ENCODE results near the gene ARHGEF17.

ARHGEF17 gene

DNA sequence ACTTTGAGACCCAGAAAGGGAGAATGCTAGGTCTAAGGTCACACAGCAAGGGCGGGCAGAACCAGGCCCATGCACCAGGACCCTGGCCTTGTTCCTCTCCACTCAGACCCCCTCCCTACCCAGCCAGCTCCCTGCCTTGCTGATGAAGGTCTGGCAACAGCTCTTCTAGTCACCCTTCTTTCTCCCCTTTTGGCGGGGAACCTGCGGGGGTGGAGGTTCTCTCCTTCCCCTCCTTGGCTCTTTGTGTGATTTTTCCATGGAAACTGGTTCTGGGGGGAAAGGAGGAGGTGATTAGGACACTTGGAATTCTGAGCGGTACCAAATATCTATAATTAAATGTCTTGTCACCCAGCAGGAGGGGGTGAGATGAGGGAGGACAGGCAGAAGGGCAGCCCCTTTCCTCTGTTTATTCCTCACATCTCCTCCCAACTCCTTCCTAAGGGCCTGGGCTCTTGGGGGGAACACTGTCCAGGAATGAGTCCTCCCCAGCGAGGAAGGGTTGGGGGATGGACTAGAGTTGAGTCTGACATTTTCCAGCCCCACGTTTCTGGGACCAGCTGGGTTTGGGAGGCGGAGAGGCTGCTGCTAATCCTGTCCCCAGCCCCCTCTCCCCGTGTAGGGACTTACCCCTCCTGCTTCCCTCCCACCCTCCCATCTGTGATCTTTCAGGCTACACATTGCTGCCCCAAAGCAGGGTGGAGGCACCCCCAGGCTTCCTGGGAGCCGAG is 7.4 kb downstream of the ARHGEF17 start:
- DNase-seq: no peak

DNA sequence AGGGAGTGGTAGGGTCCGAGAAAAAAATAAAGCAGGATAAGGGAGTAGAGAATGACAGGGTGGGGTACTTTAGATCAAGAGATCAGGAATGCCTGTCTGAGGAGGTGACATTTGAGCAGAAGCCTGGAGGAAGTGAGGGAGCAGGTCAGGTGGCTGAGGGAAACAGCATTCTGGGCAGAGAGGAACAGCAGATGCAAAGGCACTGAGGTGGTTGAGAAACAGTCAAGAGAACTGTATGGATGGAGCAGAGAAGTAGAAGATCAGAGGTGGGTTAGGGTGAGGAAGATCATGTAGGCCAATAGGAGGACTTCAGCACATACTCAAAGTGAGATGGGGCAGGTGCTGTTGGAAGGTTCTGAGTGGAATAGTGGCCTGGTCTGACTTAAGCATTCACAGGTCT is 8.3 kb downstream of the ARHGEF17 start:
- DNase-seq: no peak

DNA sequence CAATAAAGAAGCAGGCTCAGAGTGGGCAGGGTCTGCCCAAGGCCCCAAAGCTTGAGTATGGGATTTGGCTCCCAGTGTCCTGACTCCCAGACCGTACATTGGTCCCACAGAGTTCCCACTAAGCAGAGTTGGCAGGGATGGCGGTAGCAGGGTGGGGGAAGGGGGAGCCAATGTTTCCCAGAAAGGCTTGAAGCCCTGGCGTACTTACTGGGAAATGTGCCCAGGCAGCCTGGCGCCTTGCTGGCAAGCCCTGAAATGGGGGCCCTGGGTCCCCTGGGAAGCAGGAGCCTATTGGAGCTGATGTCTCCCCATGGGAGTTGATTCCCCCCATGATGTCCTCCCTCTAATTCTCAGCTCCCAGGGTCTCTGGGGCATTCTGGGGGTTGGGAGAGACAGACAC is 9.3 kb downstream of the ARHGEF17 start:
- no peak for DNase-seq

DNA sequence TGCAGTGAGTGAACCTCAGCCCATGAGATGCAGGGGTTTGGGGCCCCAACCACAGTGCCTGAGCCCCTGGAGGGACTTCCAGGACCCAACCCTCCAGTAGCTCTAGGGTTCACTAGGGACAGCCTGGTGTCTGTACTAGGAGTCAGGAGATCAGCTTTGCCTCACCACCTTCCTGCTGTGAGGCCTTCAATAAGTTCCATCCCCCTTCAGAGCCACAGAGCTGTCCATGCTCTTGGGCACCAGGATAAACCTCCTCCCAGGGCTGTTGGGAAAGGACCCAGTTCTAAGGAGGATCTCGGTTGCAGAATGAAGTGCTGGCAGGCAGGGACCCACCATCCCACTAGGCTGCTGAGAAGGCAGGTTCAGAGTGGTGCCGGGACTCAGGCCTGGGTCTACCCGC is 9.7 kb downstream of the ARHGEF17 start:
- no peak for DNase-seq

DNA sequence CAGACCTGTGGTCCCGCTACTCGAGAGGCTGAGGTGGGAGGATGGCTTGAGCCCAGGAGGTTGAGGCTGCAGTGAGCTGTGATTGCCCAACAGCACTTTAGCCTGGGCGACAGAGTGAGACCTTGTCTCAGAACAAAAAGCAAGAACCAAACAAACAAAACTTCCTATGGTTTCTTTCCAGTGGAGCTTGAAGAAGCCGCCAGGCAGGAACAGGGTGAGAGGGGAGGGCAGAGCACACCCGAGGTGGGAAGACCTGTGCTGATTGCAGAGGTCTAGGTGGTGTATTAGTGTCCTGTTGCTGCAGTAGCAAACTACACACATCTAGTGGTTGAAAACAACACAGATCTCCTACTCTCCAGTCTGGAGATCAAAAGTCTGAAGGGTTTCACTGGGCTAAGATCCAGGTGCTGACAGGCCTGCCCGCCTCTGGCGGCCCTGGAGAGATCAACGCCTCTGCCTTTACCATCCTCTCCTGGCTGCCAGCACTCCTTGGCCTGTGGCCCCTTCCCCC is 10.5 kb downstream of the ARHGEF17 start:
- DNase-seq: no peak

DNA sequence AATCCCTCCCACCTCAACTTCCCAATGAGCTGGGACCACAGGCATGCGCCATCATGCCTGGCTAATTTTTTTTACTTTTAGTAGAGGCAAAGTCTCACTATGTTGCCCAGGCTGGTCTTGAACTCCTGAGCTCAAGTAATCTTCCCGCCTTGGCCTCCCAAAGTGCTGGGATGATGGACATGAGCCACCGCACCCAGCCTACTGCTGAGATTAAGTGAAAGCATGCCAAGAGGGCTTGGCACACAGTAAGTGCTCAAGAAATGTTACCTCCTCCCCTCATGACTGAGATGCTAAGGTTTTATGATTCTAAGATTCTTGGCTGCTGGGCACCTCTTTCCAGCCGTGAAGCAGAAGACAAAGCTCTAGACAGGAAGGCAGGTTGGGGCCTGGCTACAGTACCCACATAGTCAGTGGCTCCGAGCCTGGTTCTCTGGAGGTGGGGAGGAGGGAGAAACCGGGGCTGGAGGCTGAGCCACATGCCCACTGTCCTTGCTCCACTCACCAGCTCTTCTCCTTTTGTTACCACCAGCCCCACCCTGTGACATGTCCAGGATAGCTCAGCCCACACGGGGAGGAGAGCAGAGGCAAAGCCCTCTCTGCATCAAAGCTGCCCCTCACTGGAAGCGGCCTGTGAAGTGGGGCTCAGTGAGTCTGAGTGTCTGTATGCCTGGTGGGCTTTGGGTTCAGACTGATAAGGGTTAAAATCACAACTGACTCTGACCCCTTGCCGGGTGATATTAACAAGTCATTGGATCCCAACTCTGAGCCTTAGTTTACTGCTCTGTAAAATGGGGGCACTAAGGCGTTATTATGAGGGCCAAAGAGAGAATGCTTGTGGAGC is 12.9 kb downstream of the ARHGEF17 start:
- DNase-seq: no peak

DNA sequence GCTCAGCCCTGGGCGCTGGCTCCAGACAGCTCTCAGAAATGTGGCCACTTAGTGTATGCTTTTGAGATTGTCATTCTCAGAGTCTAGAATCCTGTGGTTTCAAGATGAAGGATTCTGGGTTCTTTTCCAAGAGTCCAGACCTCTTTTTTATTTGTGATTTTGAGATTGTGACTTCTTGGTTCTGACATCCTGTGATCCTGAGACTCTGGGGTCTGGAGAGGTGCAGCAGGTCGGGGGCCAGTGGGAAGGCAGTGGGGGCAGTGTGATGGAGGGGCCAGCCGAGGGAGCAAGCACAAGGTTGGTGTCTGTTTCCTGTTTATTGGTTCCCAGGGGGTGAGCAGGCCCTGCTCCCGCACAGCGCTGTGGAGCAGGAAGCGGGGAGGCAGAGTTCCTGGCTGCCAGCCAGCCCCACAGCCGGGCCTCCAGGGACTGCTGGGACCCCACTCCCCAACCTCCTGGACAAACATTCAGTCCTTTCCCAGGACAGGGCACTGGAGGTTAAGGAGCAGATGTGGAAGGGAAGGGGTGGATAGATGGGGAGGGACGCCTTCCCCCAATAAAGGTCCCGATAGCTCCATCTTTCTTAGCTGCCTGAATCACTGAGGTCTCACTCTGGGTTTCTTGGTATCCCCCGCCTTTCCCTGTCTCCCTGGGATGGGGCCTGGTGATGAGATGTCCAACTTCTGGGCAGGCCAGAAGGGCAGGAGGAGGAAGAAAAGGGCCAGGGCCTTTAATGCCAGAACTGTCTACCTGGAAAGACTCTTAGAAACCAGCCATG is 13.7 kb downstream of the ARHGEF17 start:
- DNase-seq: no peak

DNA sequence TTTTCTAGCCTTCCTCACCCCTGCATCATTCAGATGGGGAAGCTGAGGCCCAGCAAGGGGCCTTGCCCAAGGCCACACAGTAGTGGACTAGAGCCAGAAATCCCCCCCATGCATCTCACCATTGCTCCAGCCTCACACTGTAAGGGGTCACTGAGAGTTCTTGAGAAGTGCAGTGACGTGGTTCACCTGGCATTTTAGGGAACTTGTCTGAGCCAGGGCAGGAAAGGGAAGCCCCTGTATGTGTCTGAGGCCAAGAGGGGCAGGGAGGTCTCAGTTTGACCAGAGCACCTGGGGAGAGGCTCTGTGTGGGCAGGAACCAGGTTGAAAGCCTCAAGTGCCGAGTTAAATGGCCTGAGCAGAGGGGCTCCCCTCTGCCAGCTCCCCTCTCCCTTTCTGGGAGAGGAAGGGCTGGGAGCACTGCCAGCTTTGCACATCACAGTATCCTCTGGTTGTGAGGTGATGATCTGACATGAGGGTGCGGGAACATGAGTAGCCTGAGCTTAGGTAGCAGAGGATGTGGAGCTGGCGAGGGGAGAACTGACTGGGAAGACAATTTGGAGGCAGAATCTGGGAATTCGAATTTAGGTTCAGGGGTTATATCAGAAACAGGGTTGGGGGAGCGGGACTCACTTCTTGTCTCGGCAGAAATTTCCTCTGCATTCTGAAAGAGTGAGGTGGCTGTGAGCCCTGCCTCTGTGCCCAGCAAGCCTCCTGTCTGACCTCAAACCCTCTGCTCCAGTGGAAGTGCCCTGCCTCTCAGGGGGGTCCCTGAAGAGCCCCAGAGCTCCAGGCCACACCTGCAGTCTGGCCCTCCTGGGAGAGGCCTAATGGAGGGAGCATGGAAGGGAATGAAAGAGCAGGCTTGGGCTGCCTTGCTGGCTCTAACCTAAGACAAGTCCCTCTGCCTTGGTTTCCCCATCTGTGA is 14.6 kb downstream of the ARHGEF17 start:
- DNase-seq: no peak

DNA sequence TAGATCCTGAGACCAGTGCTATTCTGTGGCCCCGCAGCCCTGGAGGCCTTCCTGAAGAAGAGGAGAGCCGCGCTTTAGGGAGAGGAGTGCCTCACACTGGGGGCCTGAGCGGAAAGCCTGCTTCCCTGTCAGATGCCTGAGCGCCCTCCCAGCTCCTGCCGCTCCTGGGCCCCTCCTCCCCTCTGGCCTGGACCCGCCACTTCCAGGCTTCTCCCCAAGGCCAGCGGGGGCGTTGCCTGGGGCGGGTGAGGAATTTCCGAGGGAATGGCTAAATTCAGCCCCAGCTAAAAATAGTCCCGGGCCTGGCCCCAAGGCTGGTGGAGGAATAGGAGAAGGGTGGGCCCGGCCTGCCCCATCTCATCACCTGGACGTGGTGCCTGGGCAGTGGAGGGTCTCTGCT is 15.4 kb downstream of the ARHGEF17 start:
- DNase-seq: no peak

DNA sequence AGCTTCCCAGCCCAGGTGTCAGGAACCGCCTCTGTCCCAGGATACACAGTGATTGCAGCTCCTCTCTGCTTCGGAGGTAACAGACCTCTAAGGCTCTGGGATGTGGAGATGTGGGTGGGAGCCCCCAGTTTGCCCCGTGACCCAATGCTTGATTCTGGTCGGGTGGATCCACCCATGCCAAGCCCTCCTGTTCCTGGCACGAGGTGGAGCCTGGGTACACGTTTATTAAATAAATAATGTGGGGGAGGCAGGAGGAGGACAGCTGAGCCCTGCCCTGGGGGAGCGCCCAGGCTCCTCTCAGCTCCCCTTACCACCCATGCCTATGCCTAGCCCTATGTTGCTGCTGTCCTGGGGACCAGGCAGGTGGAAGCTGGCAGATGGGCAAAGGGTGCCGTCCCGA is 16.0 kb downstream of the ARHGEF17 start:
- no peak for DNase-seq

DNA sequence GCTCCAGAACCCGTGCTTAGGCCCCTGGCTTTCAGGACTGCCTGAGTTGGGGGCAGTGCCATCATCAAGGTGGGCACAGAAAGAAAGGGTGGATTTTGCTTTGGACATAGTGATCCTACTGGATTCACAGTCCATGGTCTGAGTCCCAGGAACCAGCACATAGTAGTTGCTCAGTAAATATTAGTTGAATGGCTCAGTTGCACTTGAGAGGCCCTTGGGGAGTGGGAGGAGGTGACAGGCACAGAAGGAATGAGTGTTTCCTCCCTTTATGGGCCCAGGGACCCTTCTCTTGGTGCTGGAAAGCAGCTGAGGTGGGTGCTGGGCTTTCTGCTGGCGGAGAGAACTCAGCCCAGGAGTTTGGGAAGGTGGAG is 16.6 kb downstream of the ARHGEF17 start:
- DNase-seq: no peak

DNA sequence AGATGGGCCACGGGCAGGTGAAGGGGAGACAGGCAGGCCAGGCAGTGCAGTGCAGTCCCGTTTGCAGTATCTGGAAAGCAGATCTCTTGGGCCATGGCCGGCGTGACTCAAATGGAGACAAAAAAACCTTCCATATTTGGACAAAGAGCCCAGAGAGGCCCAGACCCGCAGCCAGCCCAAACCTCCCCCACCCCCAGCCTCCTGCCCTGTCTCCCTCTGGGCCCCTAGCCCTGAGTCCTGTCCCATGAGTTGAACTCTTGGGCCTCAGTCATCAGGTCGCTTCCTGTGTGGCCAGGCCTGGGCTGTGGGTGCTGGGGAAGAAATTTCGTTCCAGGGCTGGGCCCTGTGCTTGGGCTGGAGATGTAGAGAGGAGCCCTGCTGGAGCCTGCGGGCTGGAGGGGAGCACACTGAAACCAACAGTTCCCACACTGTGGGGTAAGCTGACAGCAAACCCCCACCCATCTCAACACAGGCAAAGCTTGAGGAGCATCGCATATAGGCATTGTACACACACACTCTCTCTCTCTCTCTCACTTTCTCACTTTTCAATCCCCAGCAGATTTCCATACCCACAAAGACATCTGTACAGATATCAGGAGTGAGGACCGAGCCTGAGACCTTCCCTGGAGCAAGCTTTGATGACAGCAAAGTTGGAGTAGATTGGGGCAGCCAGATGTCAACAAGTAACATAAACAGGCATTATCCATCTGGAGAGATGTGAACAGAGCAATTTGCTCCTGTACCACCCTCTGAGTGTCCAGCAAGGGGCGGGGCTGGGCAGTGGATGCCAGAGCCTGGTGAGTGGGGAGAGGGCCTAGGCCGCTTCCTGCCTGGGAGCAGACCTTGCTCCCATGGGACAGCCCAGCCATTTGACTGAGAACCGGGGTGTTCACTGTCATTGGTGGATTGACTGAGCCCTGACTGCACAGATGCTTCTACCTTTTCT is 17.2 kb downstream of the ARHGEF17 start:
- no peak for DNase-seq

DNA sequence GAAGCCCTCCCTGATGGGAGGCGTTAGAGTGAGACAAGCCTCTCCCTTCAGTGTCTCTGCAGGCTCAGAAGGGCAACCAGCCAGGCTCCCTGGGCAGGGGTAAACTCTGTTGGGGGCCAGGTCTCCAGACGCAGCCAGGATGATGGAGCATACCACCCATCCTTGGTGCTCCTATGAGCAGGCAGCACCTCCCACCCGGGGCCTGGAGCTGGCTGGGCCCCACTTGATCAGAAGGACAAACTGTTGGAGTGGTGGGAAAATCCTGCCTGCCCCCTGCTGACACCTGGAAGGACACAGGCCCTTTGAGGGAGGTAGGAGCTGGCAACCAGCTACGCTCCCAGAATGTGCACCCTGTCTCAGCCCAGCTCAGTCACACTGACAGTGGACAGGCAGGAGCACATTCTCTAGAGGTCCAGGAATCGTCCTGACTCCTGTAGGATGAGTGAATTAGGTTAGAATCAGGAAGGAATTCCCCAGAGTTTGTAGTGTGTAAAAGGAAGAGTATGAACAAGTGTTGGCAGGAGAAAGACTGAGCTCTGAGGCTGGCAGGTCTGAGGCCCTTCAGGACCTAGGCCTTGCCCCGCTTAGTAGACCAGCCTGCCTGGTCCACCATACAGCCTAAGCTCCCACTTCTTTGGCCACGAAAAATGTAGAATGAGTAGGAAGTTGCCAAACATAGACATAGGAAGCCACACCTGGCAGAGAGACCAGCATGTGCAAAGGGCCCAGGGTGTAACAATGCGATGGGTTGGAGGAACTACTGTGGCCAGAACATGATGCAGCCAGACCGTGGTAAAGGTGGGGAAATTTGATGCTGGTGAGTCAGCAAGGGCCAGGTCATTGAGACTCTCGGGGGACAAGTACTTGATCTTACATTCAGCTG is 19.1 kb downstream of the ARHGEF17 start:
- no peak for DNase-seq

DNA sequence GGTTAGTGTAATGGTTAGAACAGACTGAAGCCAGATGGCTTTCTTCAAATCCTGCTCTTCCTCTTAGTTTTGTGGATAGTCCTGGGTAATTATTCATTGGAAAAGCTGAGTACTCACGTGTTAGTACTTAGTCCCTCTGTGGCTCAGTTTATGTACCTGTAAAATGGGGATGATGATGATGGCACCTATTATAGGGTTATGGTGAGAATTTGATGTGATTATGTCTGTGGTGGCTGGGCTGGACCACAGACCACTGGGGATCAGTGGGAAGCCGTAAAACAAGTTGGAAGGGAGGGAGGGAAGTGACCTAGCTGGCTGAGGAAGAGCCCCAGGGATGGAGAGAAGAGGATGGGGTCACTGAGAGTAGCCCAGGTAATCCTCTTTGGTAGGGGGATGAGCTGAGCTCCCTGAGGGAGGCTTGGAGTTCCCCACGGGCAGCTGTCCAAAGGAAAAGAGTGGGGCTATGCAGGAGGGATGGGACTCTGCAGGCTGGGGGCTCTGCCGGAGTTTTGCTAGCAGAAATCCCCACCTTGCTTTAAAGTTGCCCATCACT is 19.8 kb downstream of the ARHGEF17 start:
- DNase-seq: no peak

DNA sequence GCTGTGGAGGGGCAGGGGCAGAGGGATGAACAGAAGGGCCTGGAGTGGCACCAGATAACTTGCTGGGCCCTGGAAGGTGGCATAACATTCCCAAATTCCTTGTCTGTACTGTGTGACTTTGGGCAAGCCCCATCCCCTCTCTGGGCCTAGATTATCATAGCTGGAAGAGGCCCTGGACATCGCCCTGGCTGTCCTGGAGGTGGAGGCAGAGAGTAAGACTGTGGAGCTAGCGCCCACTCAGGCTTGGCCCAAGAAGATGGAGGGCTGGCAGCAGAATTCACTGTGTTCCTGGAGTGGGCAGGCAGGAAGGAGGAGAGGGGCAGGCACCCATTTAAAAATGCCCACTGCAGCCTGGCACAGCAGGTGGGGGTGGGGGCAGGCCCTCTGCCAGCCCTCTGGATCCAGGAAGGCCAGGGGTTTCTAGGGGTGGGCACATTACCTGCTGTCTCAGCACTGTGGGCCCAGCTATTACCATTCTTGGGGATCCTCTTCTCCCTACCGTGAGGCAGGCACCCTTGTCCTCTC is 22.6 kb downstream of the ARHGEF17 start:
- DNase-seq: no peak

DNA sequence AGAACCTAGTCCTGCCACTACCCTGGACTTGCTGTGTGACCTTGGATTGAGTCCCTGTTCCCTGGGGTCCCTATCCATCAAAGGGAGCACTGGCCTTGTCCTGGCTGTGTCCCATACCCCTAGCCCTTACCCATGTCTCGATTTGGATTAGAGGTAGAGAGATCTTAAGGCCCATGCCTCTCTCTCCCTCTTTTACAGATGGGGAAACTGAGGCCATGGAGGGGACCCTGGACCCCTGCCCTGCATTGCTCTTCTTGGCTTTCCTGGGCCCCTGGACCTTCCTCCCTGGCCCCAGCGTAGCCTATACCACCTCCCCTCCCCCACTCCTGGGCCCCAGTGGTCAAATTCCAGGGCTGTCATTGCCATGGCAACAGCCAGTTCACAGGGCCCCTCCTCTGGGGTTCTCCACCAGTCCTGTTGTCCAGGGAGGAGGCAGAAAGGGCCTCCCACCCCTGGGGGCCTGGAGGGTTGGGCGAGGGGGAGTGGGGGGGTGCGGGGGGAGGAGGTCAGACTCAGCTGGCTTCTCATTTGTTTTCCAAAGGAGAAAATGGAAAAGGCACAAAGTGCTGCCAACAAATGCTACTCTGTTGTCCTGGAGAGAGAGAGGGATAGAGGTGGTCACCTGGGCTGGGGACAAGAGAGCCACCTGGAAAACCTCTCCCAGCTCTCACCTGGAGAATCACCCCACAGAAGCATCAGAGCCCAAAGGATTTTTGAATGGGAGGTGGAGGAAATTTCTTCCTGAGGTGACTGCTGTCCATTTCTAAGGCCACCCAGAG is 23.3 kb downstream of the ARHGEF17 start:
- DNase-seq: no peak

DNA sequence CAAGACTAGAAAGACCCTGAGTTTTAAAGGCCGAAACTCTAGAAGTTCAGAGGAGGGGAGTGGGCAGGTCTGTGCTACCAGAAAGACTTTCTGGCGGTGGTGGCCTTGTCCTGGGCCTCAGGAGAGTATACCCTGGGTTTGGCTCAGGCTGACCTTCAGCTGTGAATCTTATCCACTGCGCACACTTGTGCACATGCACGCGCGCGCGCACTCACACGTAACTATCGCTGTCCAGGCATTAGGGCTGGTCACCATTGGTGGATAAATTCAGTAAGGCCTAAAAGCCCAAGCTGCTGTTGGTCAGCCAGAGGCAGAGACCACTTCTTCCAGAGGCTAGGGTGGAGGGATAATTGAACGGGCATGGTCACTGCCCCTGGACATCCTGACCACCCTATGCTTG is 25.1 kb downstream of the ARHGEF17 start:
- no peak for DNase-seq

DNA sequence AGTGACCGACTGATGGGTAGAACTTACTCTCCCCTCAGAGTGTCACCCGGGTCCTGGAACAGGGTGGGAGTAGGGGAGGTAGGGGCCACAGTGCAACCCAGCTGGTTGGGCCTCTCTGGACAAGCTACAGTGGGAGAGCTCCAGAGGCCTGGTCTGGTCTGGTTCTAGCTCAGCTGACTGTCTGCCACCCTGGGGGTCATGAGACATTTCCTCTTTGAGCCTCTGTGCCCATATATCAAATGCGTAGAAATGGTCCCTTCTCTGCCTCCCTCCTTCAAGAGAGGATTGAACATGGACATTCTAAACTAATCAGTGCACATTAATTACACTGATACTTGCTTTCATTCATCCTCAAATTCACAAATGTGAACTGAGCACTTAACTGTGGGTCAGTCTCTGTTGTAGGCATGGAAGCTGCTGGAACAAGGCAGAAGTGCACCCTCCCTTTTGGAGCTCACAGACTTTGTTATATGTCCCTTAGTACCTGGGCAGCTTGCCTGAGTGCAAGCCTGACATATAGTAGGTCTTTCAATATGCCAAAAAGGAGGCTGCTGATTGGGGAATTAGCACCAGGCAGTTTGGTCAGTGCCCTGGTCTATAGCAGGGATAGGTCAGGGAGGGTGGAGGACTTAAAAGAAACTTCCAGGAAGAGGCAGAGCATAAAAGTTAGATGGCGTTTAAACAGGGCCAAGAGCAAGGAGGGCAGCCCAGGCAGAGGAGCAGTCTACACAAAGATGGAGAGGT is 25.7 kb downstream of the ARHGEF17 start:
- no peak for DNase-seq
